GM12878 (cell line): ENCODE data around the gene SHISA2. TPM values are rescaled to one million over a fixed set of nuclear protein-coding genes. Genes with fewer than 3 reads are reported as not detected.

Experiments
- ATAC-seq: fragments of 200-7000 bp; cut with Tn5 transposase; 3 replicates; pipeline ENCODE4 v1.9.1; 2020; ENCODE audit warnings: mild to moderate bottlenecking, moderate library complexity
- BruUV-seq: library from RNA; stranded (reverse); fragments of 400-500 nt; replicated peaks from 2 replicates; lab custom pipeline; 2021; lab: Mats Ljungman, UMichigan
- CTCF ChIA-PET: fragments of 300-600 bp; sonication (Branson Sonifier 250); formaldehyde crosslinking; extraction: SDS; loops from one replicate; lab custom pipeline; 2021; ENCODE audit warnings: inconsistent platforms; lab: Yijun Ruan, JAX
- POLR2A ChIA-PET: fragments of 350-600 bp; formaldehyde crosslinking; extraction: SDS; loops from one replicate; lab custom pipeline; 2021; ENCODE audit warnings: inconsistent platforms; lab: Charles Lee
- RAD21 ChIA-PET: fragments of 300-600 bp; sonication (Branson Sonifier 250); formaldehyde crosslinking; loops from one replicate; lab custom pipeline; 2023; ENCODE audit warnings: antibody characterized with exemption; ENCODE audit not compliant: unreplicated experiment; lab: Charles Lee
- SMC1A ChIA-PET: fragments of 300-600 bp; sonication (Branson Sonifier 250); formaldehyde crosslinking; loops from one replicate; lab custom pipeline; 2023; ENCODE audit not compliant: unreplicated experiment, uncharacterized antibody; lab: Charles Lee
- DNase-seq: peaks from one replicate; pipeline ENCODE4 v3.0.0-alpha.2; 2011; ENCODE audit warnings: low read depth, low spot score
- FAIRE-seq: peaks from 3 replicates; lab custom pipeline; 2011; peaks lifted over from hg19 to GRCh38; lab: Jason Lieb, UNC
- H2AFZ ChIP-seq: 2 replicates; pipeline ENCODE4 v1.6.0; 2011; ENCODE audit warnings: low read depth, low read length, control low read depth; ENCODE audit not compliant: control insufficient read depth
- H3K27ac ChIP-seq: 2 replicates; pipeline ENCODE4 v1.5.1; 2011; ENCODE audit warnings: control low read depth; ENCODE audit not compliant: control insufficient read depth, insufficient read depth
- H3K27me3 ChIP-seq, 2 experiments: replicated peaks in 1 of 2; 2 replicates each; pipeline versions ENCODE4 v1.6.0 to v1.6.1; 2011; ENCODE audit warnings: low read length in 1 of 2; ENCODE audit not compliant: control insufficient read depth in 2 of 2, insufficient read depth in 2 of 2
- H3K36me3 ChIP-seq, 2 experiments: 2 replicates each; pipeline ENCODE4 v1.5.1; 2011; ENCODE audit warnings: low read length in 1 of 2; ENCODE audit not compliant: control insufficient read depth in 2 of 2, insufficient read depth in 2 of 2
- H3K4me1 ChIP-seq: 2 replicates; pipeline ENCODE4 v1.6.1; 2011; ENCODE audit warnings: mild to moderate bottlenecking, low read length, moderate library complexity, mixed read lengths; ENCODE audit not compliant: control insufficient read depth, insufficient read depth
- H3K4me2 ChIP-seq: 2 replicates; pipeline ENCODE4 v1.6.0; 2011; ENCODE audit warnings: control low read depth; ENCODE audit not compliant: control insufficient read depth, insufficient read depth
- H3K4me3 ChIP-seq: fragments of 200-600 bp; sonication (generic); 2 replicates; pipeline ENCODE4 v1.5.1; 2016
- H3K79me2 ChIP-seq: 2 replicates; pipeline ENCODE4 v1.6.0; 2011; ENCODE audit warnings: low read length; ENCODE audit not compliant: control insufficient read depth, insufficient read depth
- H3K9ac ChIP-seq: 2 replicates; pipeline ENCODE4 v1.8.0; 2011; ENCODE audit warnings: low read length, control low read depth, mixed read lengths; ENCODE audit not compliant: control insufficient read depth, insufficient read depth
- H3K9me3 ChIP-seq: replicated peaks from 3 replicates; pipeline ENCODE4 v1.5.1; 2011; ENCODE audit warnings: mild to moderate bottlenecking, low read length; ENCODE audit not compliant: control insufficient read depth, insufficient read depth
- H4K20me1 ChIP-seq: 2 replicates; pipeline ENCODE4 v1.6.0; 2011; ENCODE audit not compliant: control insufficient read depth, insufficient read depth
- ETV6 ChIP-seq, 2 experiments: fragments of 450-650 bp in 1 of 2; IDR thresholded peaks in 1 of 2; conservative IDR thresholded peaks in 1 of 2; 2 replicates each; pipeline ENCODE4 v1.6.1; 2014; ENCODE audit warnings: antibody characterized with exemption in 1 of 2, borderline replicate concordance in 1 of 2, low read depth in 1 of 2, mild to moderate bottlenecking in 1 of 2, moderate library complexity in 1 of 2
- FOXM1 ChIP-seq: IDR thresholded peaks from 2 replicates; pipeline ENCODE4 v1.6.1; 2012; ENCODE audit warnings: low read depth, mild to moderate bottlenecking, inconsistent platforms, low read length, moderate library complexity
- IKZF1 ChIP-seq: fragments of 450-650 bp; conservative IDR thresholded peaks from 2 replicates; pipeline ENCODE4 v1.6.1; 2017; ENCODE audit warnings: antibody characterized with exemption, mild to moderate bottlenecking
- IRF3 ChIP-seq: fragments of 450-650 bp; IDR thresholded peaks from 2 replicates; pipeline ENCODE4 v1.6.1; 2014; ENCODE audit warnings: mild to moderate bottlenecking
- LARP7 ChIP-seq: fragments of 450-650 bp; IDR thresholded peaks from 2 replicates; pipeline ENCODE4 v1.6.1; 2017; ENCODE audit warnings: mild to moderate bottlenecking
- MYC ChIP-seq: IDR thresholded peaks from 2 replicates; pipeline ENCODE4 v1.6.1; 2011; ENCODE audit warnings: mild to moderate bottlenecking, low read length, moderate library complexity, inconsistent platforms; ENCODE audit not compliant: insufficient read depth, insufficient replicate concordance, insufficient read length, severe bottlenecking
- SREBF1 ChIP-seq: IDR thresholded peaks from 2 replicates; pipeline ENCODE4 v1.6.1; 2012; ENCODE audit warnings: mild to moderate bottlenecking, low read length
- STAT3 ChIP-seq: IDR thresholded peaks from 2 replicates; pipeline ENCODE4 v1.6.1; 2011; ENCODE audit warnings: low read depth, low read length, improper control_type of control experiment
- USF2 ChIP-seq: IDR thresholded peaks from 2 replicates; pipeline ENCODE4 v1.6.1; 2011; ENCODE audit warnings: low read depth, low read length, improper control_type of control experiment, borderline replicate concordance
- ZBTB40 ChIP-seq: fragments of 450-650 bp; IDR thresholded peaks from 2 replicates; pipeline ENCODE4 v1.6.1; 2016; ENCODE audit warnings: mild to moderate bottlenecking, moderate library complexity, borderline replicate concordance
- ZNF217 ChIP-seq: fragments of 450-650 bp; IDR thresholded peaks from 2 replicates; pipeline ENCODE4 v1.6.1; 2017; ENCODE audit warnings: antibody characterized with exemption, mild to moderate bottlenecking
- WGBS: methylation state at CpG from one replicate; pipeline ENCODE4 v1.1.6; 2016; ENCODE audit warnings: low lambda C conversion rate; ENCODE audit not compliant: insufficient replicate concordance, insufficient coverage; ENCODE audit errors: missing lambda C conversion rate; 5-methylcytosine and 5-hydroxymethylcytosine counted together
- in situ Hi-C: fragments of 300-500 bp; cut with MboI; formaldehyde crosslinking; loops from 9 replicates; pipeline ENCODE4 v1.14.3; 2018; ENCODE audit warnings: mixed read lengths
- intact Hi-C: fragments of 100-400 bp; cut with micrococcal nuclease; formaldehyde crosslinking; loops from one replicate; pipeline ENCODE4 v1.14.2; 2022; ENCODE audit not compliant: unreplicated experiment
- polyA plus RNA-seq, 11 experiments: library from polyadenylated mRNA; depleted of rRNA in 4 of 11; unstranded in 6 of 11; stranded (reverse) in 5 of 11; fragments of >200 nt; fragmentation: Nextera tagmentation in 4 of 11; fragmentation: Illumina TruSeq in 1 of 11; extraction: Ambion mirVana in 4 of 11; extraction: Trizol in 1 of 11; gene quantifications; 1 replicate in 1 of 11; 2 replicates in 10 of 11; pipeline versions ENCODE4 v1.2.1 to v1.2.3, GENCODE V29; 2011 to 2016; ENCODE audit warnings: inconsistent platforms in 2 of 11, missing spikeins in 2 of 11, low read depth in 1 of 11
- total RNA-seq, 4 experiments: library from RNA; depleted of rRNA in 3 of 4; stranded (reverse); fragments of >200 nt in 3 of 4; fragmentation: Illumina TruSeq in 1 of 4; extraction: Trizol in 1 of 4; gene quantifications; 2 replicates each; pipeline versions ENCODE4 v1.2.1 to v1.2.3, GENCODE V29; 2013 to 2021

The SHISA2 gene
- total and polyA plus RNA-seq, 10 of the 15 experiments (the other 5 are each of a cell fraction or from before 2014, with no cell fraction given): 0.04 to 0.08 TPM; not detected in 8

- no peak overlapping the region for H3K9ac ChIP-seq
- no peaks in the 10 kb centered on the region for H4K20me1 ChIP-seq
- H3K4me1 ChIP-seq: no peaks in the 10 kb centered on the region
- TF ChIP-seq IRF3: no peak
- TF ChIP-seq ZNF217: no peak
- no peak for TF ChIP-seq SREBF1
- no peak for TF ChIP-seq MYC
- TF ChIP-seq STAT3: no peak
- no peak for TF ChIP-seq ETV6 (conservative IDR thresholded peaks at IDR 0.05 in 1 of 2, IDR thresholded peaks at IDR 0.05 in 1 of 2; ENCODE audit: borderline replicate concordance in 1 of 2, low read depth in 1 of 2)
- in situ Hi-C loops (no loop called here), intact Hi-C loops (no loop called here)
- POLR2A ChIA-PET: no interaction called here
- CTCF ChIA-PET: interaction anchor here (0.5 kb wide), 1 partner anchor 563 kb away, joined by 3 read pairs; no protein-coding TSS in a partner anchor
- H3K36me3 ChIP-seq: no peaks in the 10 kb centered on the region
- RAD21 ChIA-PET: no interaction called here
- FAIRE-seq (no peak), DNase-seq (no peak), ATAC-seq (no peak)
- no peak overlapping the region for H2AFZ ChIP-seq
- H3K9me3 ChIP-seq: no peaks in the 10 kb centered on the region; the same call in 2 of the 3 replicates
- H3K27me3 ChIP-seq: peaks cover 4% of the 10 kb centered on the region in 2 experiments
- WGBS: 18% methylated on average over 4 of the region's 4 CpGs
- BruUV-seq: no TSS peak
- no peak overlapping the region for H3K4me2 ChIP-seq
- SMC1A ChIA-PET: no interaction called here
- no peak overlapping the region for H3K27ac ChIP-seq
- H3K79me2 ChIP-seq: no peaks in the 10 kb centered on the region
- no peak overlapping the region for H3K4me3 ChIP-seq
Observed at GRCh38 chr13:26048741-26049140, 3.1 kb downstream of the SHISA2 start.

- Histone ChIP-seq H3K4me3 (no peak overlapping the region), H3K27ac (no peak overlapping the region), H4K20me1 (no peaks in the 10 kb centered on the region), H3K27me3 (peaks cover 0 to 4% of the 10 kb centered on the region in 2 experiments; a peak in 3 of 4 replicates), H3K4me2 (no peak overlapping the region), H3K9me3 (no peaks in the 10 kb centered on the region; the same call in 2 of the 3 replicates), H3K9ac (no peak overlapping the region), H3K79me2 (no peaks in the 10 kb centered on the region), H3K4me1 (no peaks in the 10 kb centered on the region), H3K36me3 (no peaks in the 10 kb centered on the region), H2AFZ (no peak overlapping the region)
- SMC1A ChIA-PET: no interaction called here
- DNase-seq: no peak
- FAIRE-seq: no peak
- CTCF ChIA-PET: no interaction called here
- in situ Hi-C loops: no loop called here
- 28% methylated on average over 4 of the region's 4 CpGs for WGBS
- TF ChIP-seq LARP7 (no peak), IKZF1 (no peak), FOXM1 (no peak), USF2 (no peak), ZBTB40 (no peak)
- no peak for ATAC-seq
- RAD21 ChIA-PET: no interaction called here
- POLR2A ChIA-PET: no interaction called here
- intact Hi-C loops: no loop called here
- no TSS peak for BruUV-seq
Observed at GRCh38 chr13:26047040-26047439, 4.8 kb downstream of the SHISA2 start.
